ENCODE data around the gene PLB1.
"Not testable (repeated sequence)": the region's sequence is repeated elsewhere in the genome, so short reads cannot be mapped to it uniquely, and the experiment has no call there.

Gene PLB1

GRCh38 chr2:28465148-28465885 lies 30.5 kb upstream of the PLB1 start:
- no peak for DNase-seq (ENCODE audit: low read depth)

- no peak for DNase-seq (ENCODE audit: low read depth)
Measured at GRCh38 chr2:28469304-28469703, 26.6 kb upstream of the PLB1 start.

- no peak for DNase-seq (ENCODE audit: low read depth)
Measured at GRCh38 chr2:28469947-28470535, 25.8 kb upstream of the PLB1 start.

- DNase-seq (ENCODE audit: low read depth): no peak
Measured at GRCh38 chr2:28470759-28471158, 25.1 kb upstream of the PLB1 start.

- DNase-seq (ENCODE audit: low read depth): no peak
Measured at GRCh38 chr2:28471214-28471613, 24.6 kb upstream of the PLB1 start.

GRCh38 chr2:28471701-28472236 lies 24.1 kb upstream of the PLB1 start:
- no peak for DNase-seq (ENCODE audit: low read depth)

- DNase-seq (ENCODE audit: low read depth): not testable (repeated sequence)
Measured at GRCh38 chr2:28472641-28473040, 23.2 kb upstream of the PLB1 start.

GRCh38 chr2:28475088-28475595 lies 20.7 kb upstream of the PLB1 start:
- no peak for DNase-seq (ENCODE audit: low read depth)

- no peak for DNase-seq (ENCODE audit: low read depth)
Measured at GRCh38 chr2:28477087-28477486, 18.8 kb upstream of the PLB1 start.

GRCh38 chr2:28477645-28478044 lies 18.2 kb upstream of the PLB1 start:
- no peak for DNase-seq (ENCODE audit: low read depth)

GRCh38 chr2:28480403-28481049 lies 15.3 kb upstream of the PLB1 start:
- DNase-seq (ENCODE audit: low read depth): no peak

GRCh38 chr2:28481905-28482304 lies 14.0 kb upstream of the PLB1 start:
- no peak for DNase-seq (ENCODE audit: low read depth)

GRCh38 chr2:28484835-28485234 lies 11.0 kb upstream of the PLB1 start:
- DNase-seq (ENCODE audit: low read depth): no peak

- DNase-seq (ENCODE audit: low read depth): no peak
Measured at GRCh38 chr2:28486526-28486925, 9.3 kb upstream of the PLB1 start.

GRCh38 chr2:28487258-28487657 lies 8.6 kb upstream of the PLB1 start:
- DNase-seq (ENCODE audit: low read depth): no peak

- DNase-seq (ENCODE audit: low read depth): no peak
Measured at GRCh38 chr2:28488083-28488830, 7.6 kb upstream of the PLB1 start.

- no peak for DNase-seq (ENCODE audit: low read depth)
Measured at GRCh38 chr2:28488858-28489575, 6.8 kb upstream of the PLB1 start.

- no peak for DNase-seq (ENCODE audit: low read depth)
Measured at GRCh38 chr2:28490558-28490957, 5.3 kb upstream of the PLB1 start.

- no peak for DNase-seq (ENCODE audit: low read depth)
Measured at GRCh38 chr2:28492282-28492681, 3.6 kb upstream of the PLB1 start.

GRCh38 chr2:28493636-28494035 lies 2.2 kb upstream of the PLB1 start:
- DNase-seq (ENCODE audit: low read depth): no peak

- DNase-seq (ENCODE audit: low read depth): no peak
Measured at GRCh38 chr2:28496781-28497180, 921 bp downstream of the PLB1 start.

- DNase-seq (ENCODE audit: low read depth): no peak
Measured at GRCh38 chr2:28497206-28497605, 1.3 kb downstream of the PLB1 start.
